ENCODE measurements around the gene ZNF74.

- TF ChIP-seq CTCF (IDR thresholded peaks at IDR 0.05) (no peak), EP300 (IDR thresholded peaks at IDR 0.05) (no peak), POLR2A (IDR thresholded peaks at IDR 0.05) (no peak), POLR2AphosphoS5 (IDR thresholded peaks at IDR 0.05) (no peak)
Measured at GRCh38 chr22:20434264-20434751, 40.4 kb downstream of the ZNF74 start.

Data from suprapubic skin (tissue), 4 donors.